ENCODE measurements around the gene VLDLR. TPM values are rescaled to one million over a fixed set of nuclear protein-coding genes. Genes with fewer than 3 reads are reported as not detected.

Gene VLDLR
- total RNA-seq, 6 experiments from 2014 or later: 6.9 to 8.8 (median 8.1) TPM

- Mint-ChIP-seq H3K36me3 (ENCODE audit: low read depth) (no peaks in the 10 kb centered on the region), H3K9me3 (no peaks in the 10 kb centered on the region), H3K4me3 (no peak overlapping the region), H3K27me3 (ENCODE audit: insufficient read depth) (peaks cover 5% of the 10 kb centered on the region; the same call in 1 of the 2 replicates), H3K27ac (no peak overlapping the region), H3K4me1 (ENCODE audit: low read depth) (peaks cover 8% of the 10 kb centered on the region)
- TF ChIP-seq CTCF (IDR thresholded peaks at IDR 0.05): no peak
- DNase-seq: no peak
Measured at GRCh38 chr9:2601785-2602378, 19.7 kb upstream of the VLDLR start.

- no peak for TF ChIP-seq CTCF (IDR thresholded peaks at IDR 0.05)
- Mint-ChIP-seq H3K4me1 (ENCODE audit: low read depth) (peaks cover 8% of the 10 kb centered on the region), H3K27me3 (ENCODE audit: insufficient read depth) (peaks cover 5% of the 10 kb centered on the region; the same call in 1 of the 2 replicates), H3K9me3 (no peaks in the 10 kb centered on the region), H3K27ac (no peak overlapping the region), H3K4me3 (no peak overlapping the region), H3K36me3 (ENCODE audit: low read depth) (no peaks in the 10 kb centered on the region)
- no peak for DNase-seq
Measured at GRCh38 chr9:2602704-2603116, 18.9 kb upstream of the VLDLR start.

GRCh38 chr9:2603621-2604020 lies 18.0 kb upstream of the VLDLR start:
- H3K36me3 Mint-ChIP-seq (ENCODE audit: low read depth): no peaks in the 10 kb centered on the region
- no peak for DNase-seq
- no peak overlapping the region for H3K27ac Mint-ChIP-seq
- no peaks in the 10 kb centered on the region for H3K9me3 Mint-ChIP-seq
- H3K4me3 Mint-ChIP-seq: no peak overlapping the region
- H3K4me1 Mint-ChIP-seq (ENCODE audit: low read depth): peaks cover 8% of the 10 kb centered on the region
- peaks cover 3% of the 10 kb centered on the region; the same call in 1 of the 2 replicates for H3K27me3 Mint-ChIP-seq (ENCODE audit: insufficient read depth)
- no peak for TF ChIP-seq CTCF (IDR thresholded peaks at IDR 0.05)

GRCh38 chr9:2605246-2605645 lies 16.3 kb upstream of the VLDLR start:
- Mint-ChIP-seq H3K9me3 (no peaks in the 10 kb centered on the region), H3K27ac (no peak overlapping the region), H3K27me3 (ENCODE audit: insufficient read depth) (no peaks in the 10 kb centered on the region), H3K36me3 (ENCODE audit: low read depth) (no peaks in the 10 kb centered on the region), H3K4me1 (ENCODE audit: low read depth) (peaks cover 8% of the 10 kb centered on the region), H3K4me3 (no peak overlapping the region)
- TF ChIP-seq CTCF (IDR thresholded peaks at IDR 0.05): no peak
- DNase-seq: no peak

- no peak overlapping the region for H3K27ac Mint-ChIP-seq
- no peaks in the 10 kb centered on the region for H3K36me3 Mint-ChIP-seq (ENCODE audit: low read depth)
- peaks cover 14% of the 10 kb centered on the region for H3K4me1 Mint-ChIP-seq (ENCODE audit: low read depth)
- no peak for DNase-seq
- no peaks in the 10 kb centered on the region for H3K9me3 Mint-ChIP-seq
- no peak overlapping the region for H3K4me3 Mint-ChIP-seq
- H3K27me3 Mint-ChIP-seq (ENCODE audit: insufficient read depth): no peaks in the 10 kb centered on the region
- no peak for TF ChIP-seq CTCF (IDR thresholded peaks at IDR 0.05)
Measured at GRCh38 chr9:2608276-2608675, 13.3 kb upstream of the VLDLR start.

Measured in HFFc6 (cell line).